HG02798 (cell line): ENCODE data around the gene RORB.
A peak's percentile ranks its signal among the peaks of the same experiment; 100 is the strongest.

Source experiments
- ATAC-seq: cut with Tn5 transposase; IDR thresholded peaks from one replicate; pipeline ENCODE4 v1.9.1; 2021; ENCODE audit warnings: mild to moderate bottlenecking; ENCODE audit not compliant: unreplicated experiment, poor library complexity

Gene RORB

GRCh38 chr9:74691058-74691457 is 193.9 kb downstream of the RORB start:
- no peak for ATAC-seq

- ATAC-seq = no peak
Measured at GRCh38 chr9:74696520-74696919, 199.4 kb downstream of the RORB start.

- no peak for ATAC-seq
Measured at GRCh38 chr9:74697535-74697934, 200.4 kb downstream of the RORB start.

GRCh38 chr9:74711341-74711740 is 214.2 kb downstream of the RORB start:
- no peak for ATAC-seq

- no peak for ATAC-seq
Measured at GRCh38 chr9:74718709-74719108, 221.6 kb downstream of the RORB start.

GRCh38 chr9:74719306-74719705 is 222.2 kb downstream of the RORB start:
- no peak for ATAC-seq

- no peak for ATAC-seq
Measured at GRCh38 chr9:74721696-74722660, 224.8 kb downstream of the RORB start.

- ATAC-seq = no peak
Measured at GRCh38 chr9:74724317-74724716, 227.2 kb downstream of the RORB start.

- no peak for ATAC-seq
Measured at GRCh38 chr9:74726581-74726980, 229.4 kb downstream of the RORB start.

GRCh38 chr9:74728176-74728575 is 231.0 kb downstream of the RORB start:
- ATAC-seq = no peak

- no peak for ATAC-seq
Measured at GRCh38 chr9:74729136-74729695, 232.1 kb downstream of the RORB start.

- ATAC-seq = peak; percentile 45
Measured at GRCh38 chr9:74735761-74736160, 238.6 kb downstream of the RORB start.

- ATAC-seq = no peak
Measured at GRCh38 chr9:74736646-74737045, 239.5 kb downstream of the RORB start.

GRCh38 chr9:74742191-74742790 is 245.2 kb downstream of the RORB start:
- no peak for ATAC-seq
